ENCODE results near the gene FOXD1.
"Not testable (repeated sequence)": the region's sequence is repeated elsewhere in the genome, so short reads cannot be mapped to it uniquely, and the experiment has no call there.

Gene FOXD1

DNA sequence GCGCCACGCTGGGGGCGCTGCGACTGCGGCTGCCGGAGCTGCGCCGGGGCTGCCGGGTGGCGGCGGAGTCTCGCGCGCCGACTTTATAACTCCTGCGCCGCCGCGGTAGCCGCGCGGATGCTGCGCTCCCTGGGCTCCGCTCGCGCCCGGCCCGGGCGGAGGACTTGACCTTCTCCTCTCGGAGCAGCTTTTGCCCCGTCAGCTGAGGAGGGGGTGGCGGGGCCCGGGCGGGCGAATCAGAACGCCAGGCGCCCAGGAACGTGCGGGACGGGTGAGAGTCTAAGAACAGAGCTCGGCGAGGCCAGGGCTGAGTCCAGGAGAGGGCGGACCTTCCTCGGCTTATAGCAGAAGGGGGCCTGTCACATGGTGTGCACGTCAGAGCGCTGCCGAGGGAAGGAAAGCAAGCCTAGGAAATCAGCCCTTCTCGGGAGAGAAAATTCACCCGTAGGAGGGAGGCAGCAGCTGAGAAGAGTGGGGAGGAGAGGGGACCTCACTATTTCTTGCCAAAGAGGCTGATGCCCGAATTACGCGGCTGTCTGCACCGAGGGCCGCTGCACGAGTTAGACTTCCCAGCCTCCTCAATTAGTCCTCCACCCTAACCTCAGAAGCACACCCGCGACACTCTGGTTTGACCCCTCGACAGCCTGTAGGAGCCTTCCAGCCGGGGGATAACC, at the start of gene FOXD1:
TSS of gene FOXD1 (minus strand) at position 315 of the 674 bp plus-strand sequence. CDS start 415 bp downstream, outside the sequence.
- peak; percentile 99 for DNase-seq

DNA sequence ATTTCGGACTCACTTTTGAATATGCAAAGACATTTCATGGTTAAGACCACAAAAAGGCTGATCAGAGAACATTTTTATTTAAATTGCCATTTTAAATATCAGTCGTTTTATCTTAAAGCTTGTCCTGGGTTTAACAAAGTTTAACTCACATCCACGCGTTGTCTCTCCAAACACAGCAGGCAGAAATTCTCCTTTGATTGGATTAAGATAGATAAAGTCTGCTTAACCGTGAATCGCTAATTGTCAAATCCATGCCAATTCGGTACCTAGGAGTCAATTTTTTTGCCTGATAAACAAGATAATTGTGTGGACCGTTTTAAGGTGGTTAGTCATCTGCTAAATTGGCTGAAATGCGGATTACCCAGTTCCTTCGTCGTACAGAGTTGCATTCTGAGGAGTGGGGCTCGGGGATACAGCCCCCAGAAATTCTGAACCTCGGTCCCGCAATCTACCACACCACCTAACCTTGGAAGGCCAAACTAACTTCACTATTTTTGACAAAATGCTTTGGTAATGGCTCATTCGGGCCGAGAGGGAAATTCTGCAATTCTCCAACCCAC, 49.0 kb upstream of the FOXD1 start:
- DNase-seq: no peak

DNA sequence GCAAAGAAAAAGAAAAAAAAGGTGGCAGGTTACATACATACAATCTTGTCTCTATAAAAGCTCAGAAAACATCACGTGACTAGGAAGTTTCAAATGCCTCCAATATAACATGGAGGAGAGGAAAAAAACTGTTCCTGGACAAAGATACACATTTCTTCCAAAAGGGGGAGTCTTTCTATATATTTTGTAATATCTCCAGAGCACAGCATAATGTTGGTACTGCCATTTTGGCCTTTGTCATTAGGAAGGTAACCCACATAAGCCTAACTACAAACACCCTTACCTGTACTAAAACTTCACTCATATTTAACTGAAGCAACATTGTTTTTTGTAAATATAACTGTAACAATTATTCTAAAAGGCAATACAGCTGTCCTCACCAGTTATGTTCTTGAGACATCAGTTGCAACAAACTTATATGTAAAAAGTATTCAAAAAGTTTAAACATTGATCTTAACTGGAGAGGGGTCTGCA, 48.4 kb upstream of the FOXD1 start:
- DNase-seq: peak; percentile 80

- DNase-seq: no peak
Observed at GRCh38 chr5:73495772-73496335, 47.3 kb upstream of the FOXD1 start.

DNA sequence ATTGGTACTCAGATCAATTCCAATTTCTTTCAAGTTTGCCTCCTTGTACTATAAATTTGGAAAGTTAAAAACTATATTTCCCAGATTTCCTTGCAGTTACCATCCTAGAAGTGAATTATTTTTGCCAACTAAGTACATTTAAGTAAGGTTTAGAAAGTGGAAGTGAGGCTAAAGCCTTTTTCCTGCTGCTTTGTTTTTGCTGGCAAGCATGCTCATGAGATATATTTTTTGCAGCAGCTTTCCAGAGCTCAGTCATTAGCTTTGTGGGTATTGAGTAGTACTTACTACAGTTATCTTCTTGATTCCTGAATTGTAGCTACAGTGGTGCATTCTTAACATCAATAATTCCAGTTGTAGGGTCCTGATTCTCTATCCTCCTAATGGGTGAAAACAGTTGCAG, 46.1 kb upstream of the FOXD1 start:
- DNase-seq: no peak

DNA sequence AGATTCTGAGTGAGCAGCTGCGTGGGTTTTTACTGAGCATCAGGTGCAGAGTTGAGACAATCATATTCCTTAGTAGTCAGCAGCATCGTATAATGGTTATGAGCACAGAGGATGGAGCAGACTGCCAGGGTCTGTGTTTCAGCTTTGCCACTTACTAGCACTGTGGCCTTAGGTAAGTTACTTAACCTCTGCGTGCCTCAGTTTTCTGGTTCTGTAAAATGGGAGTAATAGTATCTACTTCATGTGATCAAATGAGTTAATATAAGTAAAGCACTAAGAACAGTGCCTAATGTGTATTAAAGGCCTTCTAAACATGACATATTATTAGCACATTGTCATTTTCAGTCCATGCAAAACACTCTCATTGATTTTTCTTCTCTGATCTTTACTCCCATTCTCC, 44.8 kb upstream of the FOXD1 start:
- no peak for DNase-seq

GRCh38 chr5:73491155-73491554, 42.6 kb upstream of the FOXD1 start:
- DNase-seq: no peak

GRCh38 chr5:73490088-73490487, 41.5 kb upstream of the FOXD1 start:
- no peak for DNase-seq

DNA sequence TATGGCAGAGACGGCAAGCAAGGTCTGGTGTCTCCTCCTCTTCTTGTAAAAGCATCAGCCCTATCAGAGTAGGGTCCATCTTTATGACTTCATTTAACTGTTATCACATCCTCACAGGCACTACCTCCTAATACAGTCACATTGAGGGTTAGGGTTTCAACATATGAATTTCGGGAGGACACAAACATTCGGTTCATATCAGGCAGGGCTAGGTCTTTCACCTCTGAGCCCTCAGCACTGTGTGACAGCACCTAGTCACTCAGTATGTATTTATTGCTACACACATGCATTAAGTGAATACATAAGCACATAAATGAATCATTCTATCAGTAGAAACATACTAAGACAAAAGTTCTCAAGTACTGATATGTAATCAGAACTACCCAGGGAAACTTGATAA, 40.2 kb upstream of the FOXD1 start:
- no peak for DNase-seq

DNA sequence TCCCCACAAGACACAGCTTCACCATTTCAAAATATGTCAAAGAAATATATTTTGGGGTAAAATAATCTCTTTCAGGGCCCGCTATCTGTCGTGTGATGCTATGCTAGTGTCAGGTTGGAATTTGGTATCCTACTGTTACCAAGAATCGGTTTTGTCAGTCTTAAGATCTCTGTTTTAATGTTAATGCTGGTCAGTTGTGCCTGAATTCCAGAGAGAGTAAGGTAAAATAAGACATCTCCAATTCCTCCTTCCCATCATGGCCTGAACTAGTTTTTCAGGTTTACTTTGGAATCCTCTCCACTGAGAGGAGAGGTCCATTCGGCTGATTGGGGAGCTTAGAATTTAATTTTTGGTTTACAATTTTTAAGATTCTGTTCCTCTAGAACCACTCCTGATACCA, 39.2 kb upstream of the FOXD1 start:
- DNase-seq: no peak

- DNase-seq: not testable (repeated sequence)
Observed at GRCh38 chr5:73487257-73487656, 38.7 kb upstream of the FOXD1 start.

DNA sequence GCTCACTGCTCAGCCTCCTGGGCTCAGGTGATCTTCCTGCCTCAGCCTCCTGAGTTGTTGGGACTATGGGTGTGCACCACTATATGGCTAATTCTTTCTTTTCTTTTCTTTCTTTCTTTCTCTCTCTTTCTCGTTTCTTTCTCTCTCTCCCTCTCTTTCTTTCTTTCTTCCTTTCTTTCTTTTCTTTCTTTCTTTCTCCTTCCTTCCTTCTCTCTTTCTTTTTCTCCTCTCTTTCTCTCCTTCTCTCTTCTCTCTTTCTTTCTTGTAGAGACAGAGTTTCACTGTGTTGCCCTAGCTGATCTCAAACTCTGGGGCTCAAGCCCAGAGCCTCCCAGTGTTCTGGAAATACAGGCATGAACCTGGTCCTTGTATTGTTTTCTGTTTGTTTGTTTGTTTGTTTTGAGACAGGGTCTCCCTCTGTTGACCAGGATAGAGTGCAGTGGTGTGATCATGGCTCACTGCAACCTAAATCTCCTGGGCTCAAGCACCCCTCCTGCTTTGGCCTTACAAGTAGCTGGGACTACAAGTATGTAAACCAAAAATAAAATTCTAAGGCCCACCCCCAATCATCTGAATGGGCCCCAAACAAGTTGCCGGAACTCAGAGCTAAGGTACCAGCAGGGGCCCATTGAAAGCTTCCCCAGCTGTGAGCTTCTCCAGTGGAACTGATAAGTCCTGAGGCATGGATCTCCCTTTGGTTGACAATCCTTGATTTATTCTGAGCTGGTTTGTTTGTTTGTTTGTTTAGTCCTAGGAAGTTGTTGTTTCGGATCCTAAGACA, 37.7 kb upstream of the FOXD1 start:
- no peak for DNase-seq

- DNase-seq: peak; percentile 26
Observed at GRCh38 chr5:73485715-73486114, 37.1 kb upstream of the FOXD1 start.

DNA sequence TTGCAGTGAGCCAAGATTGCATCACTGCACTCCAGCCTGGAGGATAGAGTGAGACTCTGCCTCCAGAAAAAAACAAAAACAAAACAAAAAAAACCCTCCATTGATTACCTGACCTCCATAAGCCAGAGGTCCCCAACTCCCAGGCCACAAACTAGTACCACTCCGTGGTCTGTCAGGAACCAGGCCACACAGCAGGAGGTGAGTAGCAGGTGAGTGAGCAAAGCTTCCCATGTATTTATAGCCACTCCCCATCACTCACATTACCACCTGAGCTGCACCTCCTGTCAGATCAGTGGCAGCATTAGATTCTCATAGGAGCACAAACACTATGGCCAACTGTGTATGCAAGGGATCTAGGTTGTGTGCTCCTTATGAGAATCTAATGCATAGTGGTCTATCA, 35.9 kb upstream of the FOXD1 start:
- no peak for DNase-seq

DNA sequence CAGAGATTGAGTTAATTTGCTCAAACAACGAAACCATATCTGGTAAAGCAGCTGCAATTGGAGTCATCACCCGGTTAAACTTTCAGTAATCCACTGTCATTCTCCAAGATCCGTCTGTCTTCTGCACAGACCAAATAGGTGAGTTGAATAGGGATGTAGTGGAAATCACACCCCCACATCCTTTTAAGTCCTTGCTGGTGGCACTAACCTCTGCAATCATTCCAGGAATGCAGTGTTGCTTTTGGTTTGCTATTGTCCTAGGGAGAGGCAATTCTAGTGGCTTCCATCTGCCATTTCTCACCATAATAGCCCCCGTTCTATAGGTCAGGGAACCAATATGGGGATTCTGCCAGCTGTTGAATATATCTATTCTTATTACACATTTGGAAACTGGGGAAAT, 35.1 kb upstream of the FOXD1 start:
- DNase-seq: no peak

DNA sequence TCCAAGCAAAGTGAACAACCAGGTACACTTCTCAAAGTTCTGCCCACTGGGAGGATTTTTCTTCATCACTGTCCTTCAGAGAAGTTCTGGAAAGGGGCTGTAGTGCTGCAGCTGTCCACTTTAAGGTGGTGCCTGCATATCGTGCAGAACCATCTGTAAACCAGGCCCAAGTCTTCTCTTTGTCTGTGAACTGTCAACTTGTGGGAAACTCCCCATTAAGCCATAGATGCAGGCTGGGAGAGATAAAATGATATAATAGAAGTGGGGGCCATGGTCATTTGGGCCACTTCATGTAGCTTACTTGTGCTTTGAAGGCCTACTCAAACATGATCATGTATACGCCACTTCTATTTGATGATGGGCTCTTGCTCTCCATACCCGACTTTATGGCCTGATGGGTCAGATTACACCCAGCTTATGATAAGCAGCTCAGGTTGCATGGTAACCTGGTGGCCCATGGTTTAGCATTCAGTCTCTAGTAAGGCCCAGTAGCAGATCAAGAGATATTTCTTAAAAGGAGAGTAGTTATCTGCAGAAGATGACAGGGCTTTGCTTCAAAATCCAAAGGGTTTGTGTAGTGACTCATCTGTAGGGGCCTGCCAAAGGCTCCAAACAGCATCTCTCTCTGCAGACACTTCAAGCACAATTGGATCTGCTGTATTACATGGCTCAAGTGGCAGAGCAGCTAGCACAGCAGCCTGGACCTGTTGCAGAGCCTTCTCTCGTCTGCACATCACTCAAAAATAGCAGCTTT, 34.0 kb upstream of the FOXD1 start:
- peak; percentile 64 for DNase-seq

GRCh38 chr5:73480500-73480899, 31.9 kb upstream of the FOXD1 start:
- DNase-seq: no peak

- DNase-seq: no peak
Observed at GRCh38 chr5:73472116-73472515, 23.5 kb upstream of the FOXD1 start.

GRCh38 chr5:73471654-73472053, 23.1 kb upstream of the FOXD1 start:
- no peak for DNase-seq

DNA sequence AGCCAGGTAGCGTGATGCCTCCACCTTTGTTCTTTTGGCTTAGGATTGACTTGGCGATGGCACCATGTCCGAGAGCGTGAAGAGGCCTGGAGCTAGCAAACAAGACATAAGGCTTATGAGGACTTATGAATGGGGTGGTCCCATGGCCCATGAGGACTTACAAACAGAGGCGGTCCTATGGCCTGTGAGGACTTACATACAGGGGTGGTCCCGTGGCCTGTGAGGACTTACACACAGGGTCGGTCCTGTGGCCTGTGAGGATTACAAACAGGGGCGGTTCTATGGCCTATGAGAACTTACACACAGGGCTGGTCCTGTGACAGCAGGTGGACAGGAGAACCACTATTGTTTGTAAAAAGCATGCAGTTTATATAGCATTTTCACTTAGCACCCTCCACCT, 21.3 kb upstream of the FOXD1 start:
- no peak for DNase-seq

GRCh38 chr5:73468638-73469037, 20.1 kb upstream of the FOXD1 start:
- not testable (repeated sequence) for DNase-seq

- peak; percentile 27 for DNase-seq
Observed at GRCh38 chr5:73464016-73464745, 15.6 kb upstream of the FOXD1 start.

Measured in fibroblast of skin of right biceps (primary cell).